ENCODE results near the gene GOT1. TPM values are rescaled to one million over a fixed set of nuclear protein-coding genes. Genes with fewer than 3 reads are reported as not detected.

The GOT1 gene
- total RNA-seq, 1 experiment from 2014 or later, result 163 TPM

- peaks cover 21% of the 10 kb centered on the region for H3K4me1 Mint-ChIP-seq (ENCODE audit: insufficient read depth, unreplicated experiment)
- CTCF ChIA-PET, result interaction anchor here (0.7 to 15.9 kb wide), 4 partner anchors 38 to 330 kb away, joined by 3 to 338 read pairs (median 6); partner anchors contain the start of gene SLC25A28
- no peaks in the 10 kb centered on the region for H3K27me3 Mint-ChIP-seq (ENCODE audit: insufficient read depth, unreplicated experiment)
- H3K9me3 Mint-ChIP-seq (ENCODE audit: unreplicated experiment), result no peaks in the 10 kb centered on the region
- intact Hi-C loops (cut with micrococcal nuclease), result loop anchor here (5.0 kb wide), 1 partner anchor 283 kb away; no protein-coding TSS in a partner anchor
- peak overlapping the region; percentile 93 for H3K27ac Mint-ChIP-seq (ENCODE audit: low read depth, unreplicated experiment)
- H3K36me3 Mint-ChIP-seq (ENCODE audit: insufficient read depth, unreplicated experiment), result peaks cover 16% of the 10 kb centered on the region
- DNase-seq (ENCODE audit: unreplicated experiment), result no peak
- peak overlapping the region; percentile 97 for H3K4me3 Mint-ChIP-seq (ENCODE audit: unreplicated experiment)
- BruUV-seq (replicated peaks), result no TSS peak
- POLR2A ChIA-PET, result interaction anchor here (0.6 to 9.7 kb wide), 14 partner anchors 9 to 1693 kb away, joined by 3 to 283 read pairs (median 8); partner anchors contain the start of genes COX15, CUTC, ENTPD7 and SLC25A28
- TF ChIP-seq, protein P1, sequence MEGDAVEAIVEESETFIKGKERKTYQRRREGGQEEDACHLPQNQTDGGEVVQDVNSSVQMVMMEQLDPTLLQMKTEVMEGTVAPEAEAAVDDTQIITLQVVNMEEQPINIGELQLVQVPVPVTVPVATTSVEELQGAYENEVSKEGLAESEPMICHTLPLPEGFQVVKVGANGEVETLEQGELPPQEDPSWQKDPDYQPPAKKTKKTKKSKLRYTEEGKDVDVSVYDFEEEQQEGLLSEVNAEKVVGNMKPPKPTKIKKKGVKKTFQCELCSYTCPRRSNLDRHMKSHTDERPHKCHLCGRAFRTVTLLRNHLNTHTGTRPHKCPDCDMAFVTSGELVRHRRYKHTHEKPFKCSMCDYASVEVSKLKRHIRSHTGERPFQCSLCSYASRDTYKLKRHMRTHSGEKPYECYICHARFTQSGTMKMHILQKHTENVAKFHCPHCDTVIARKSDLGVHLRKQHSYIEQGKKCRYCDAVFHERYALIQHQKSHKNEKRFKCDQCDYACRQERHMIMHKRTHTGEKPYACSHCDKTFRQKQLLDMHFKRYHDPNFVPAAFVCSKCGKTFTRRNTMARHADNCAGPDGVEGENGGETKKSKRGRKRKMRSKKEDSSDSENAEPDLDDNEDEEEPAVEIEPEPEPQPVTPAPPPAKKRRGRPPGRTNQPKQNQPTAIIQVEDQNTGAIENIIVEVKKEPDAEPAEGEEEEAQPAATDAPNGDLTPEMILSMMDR (IDR thresholded peaks at IDR 0.05; ENCODE audit: unreplicated experiment), result no peak
Observed at GRCh38 chr10:99429517-99430095, 818 bp downstream of the GOT1 start.

DNA sequence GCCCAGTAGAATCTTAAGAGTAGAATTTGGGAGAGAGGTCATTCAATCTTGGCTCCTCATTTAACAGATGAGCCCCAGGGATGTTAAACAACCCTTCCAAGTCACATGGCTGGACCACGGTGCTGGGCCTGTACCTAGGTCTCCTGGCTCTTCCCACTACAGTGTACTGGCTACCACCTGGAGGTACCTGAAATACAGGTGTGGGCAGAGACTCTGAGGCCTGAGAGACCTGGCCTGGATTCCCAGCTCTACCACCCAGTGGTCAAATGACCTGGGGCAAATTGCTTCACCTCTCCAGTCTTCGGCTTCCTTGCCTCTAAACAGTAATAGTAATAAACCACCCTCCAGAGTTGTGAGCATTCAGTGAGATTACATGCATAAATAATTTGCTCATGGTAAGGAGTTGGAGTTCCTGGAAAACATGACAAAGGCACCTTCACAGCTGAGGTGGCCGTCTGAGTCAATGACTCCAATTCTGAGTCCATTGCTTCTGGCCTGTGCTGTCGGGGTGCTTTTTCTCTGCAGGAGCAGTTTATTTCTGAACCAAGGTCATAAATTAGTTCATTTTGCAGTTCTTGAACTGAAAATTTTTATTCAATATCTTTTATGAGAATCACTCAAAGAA lies 2.7 kb downstream of the GOT1 start:
- H3K27me3 Mint-ChIP-seq (ENCODE audit: insufficient read depth, unreplicated experiment), result no peaks in the 10 kb centered on the region
- CTCF ChIA-PET, result interaction anchor here (3.0 to 15.9 kb wide), 2 partner anchors 8 to 186 kb away, joined by 16 to 338 read pairs; partner anchors contain the start of gene SLC25A28
- no peak overlapping the region for H3K27ac Mint-ChIP-seq (ENCODE audit: low read depth, unreplicated experiment)
- no peaks in the 10 kb centered on the region for H3K9me3 Mint-ChIP-seq (ENCODE audit: unreplicated experiment)
- H3K36me3 Mint-ChIP-seq (ENCODE audit: insufficient read depth, unreplicated experiment), result peaks cover 19% of the 10 kb centered on the region
- no peak overlapping the region for H3K4me3 Mint-ChIP-seq (ENCODE audit: unreplicated experiment)
- POLR2A ChIA-PET, result interaction anchor here (0.6 to 9.7 kb wide), 2 partner anchors 163 to 188 kb away, joined by 3 to 283 read pairs; partner anchors contain the start of gene SLC25A28
- H3K4me1 Mint-ChIP-seq (ENCODE audit: insufficient read depth, unreplicated experiment), result peaks cover 17% of the 10 kb centered on the region
- intact Hi-C loops (cut with micrococcal nuclease), result no loop called here
- BruUV-seq (replicated peaks), result no TSS peak
- TF ChIP-seq, protein P1 (IDR thresholded peaks at IDR 0.05; ENCODE audit: unreplicated experiment), result no peak
- no peak for DNase-seq (ENCODE audit: unreplicated experiment)

GRCh38 chr10:99426689-99427088 lies 3.7 kb downstream of the GOT1 start:
- H3K27ac Mint-ChIP-seq (ENCODE audit: low read depth, unreplicated experiment), result no peak overlapping the region
- H3K27me3 Mint-ChIP-seq (ENCODE audit: insufficient read depth, unreplicated experiment), result no peaks in the 10 kb centered on the region
- ChIA-PET POLR2A (no interaction called here), CTCF (interaction anchor here (0.6 to 3.0 kb wide), 8 partner anchors 9 to 285 kb away, joined by 3 to 16 read pairs (median 3); no protein-coding TSS in a partner anchor)
- intact Hi-C loops (cut with micrococcal nuclease), result no loop called here
- H3K4me1 Mint-ChIP-seq (ENCODE audit: insufficient read depth, unreplicated experiment), result peaks cover 17% of the 10 kb centered on the region
- BruUV-seq (replicated peaks), result no TSS peak
- TF ChIP-seq, protein P1 (IDR thresholded peaks at IDR 0.05; ENCODE audit: unreplicated experiment), result no peak
- H3K36me3 Mint-ChIP-seq (ENCODE audit: insufficient read depth, unreplicated experiment), result peaks cover 26% of the 10 kb centered on the region
- DNase-seq (ENCODE audit: unreplicated experiment), result no peak
- no peaks in the 10 kb centered on the region for H3K9me3 Mint-ChIP-seq (ENCODE audit: unreplicated experiment)
- H3K4me3 Mint-ChIP-seq (ENCODE audit: unreplicated experiment), result no peak overlapping the region

GRCh38 chr10:99425204-99425603 lies 5.2 kb downstream of the GOT1 start:
- intact Hi-C loops (cut with micrococcal nuclease), result no loop called here
- CTCF ChIA-PET, result interaction anchor here (0.6 to 3.0 kb wide), 4 partner anchors 11 to 187 kb away, joined by 3 to 16 read pairs (median 3); no protein-coding TSS in a partner anchor
- no TSS peak for BruUV-seq (replicated peaks)
- POLR2A ChIA-PET, result no interaction called here
- no peak for DNase-seq (ENCODE audit: unreplicated experiment)
- no peak overlapping the region for H3K4me3 Mint-ChIP-seq (ENCODE audit: unreplicated experiment)
- TF ChIP-seq, protein P1 (IDR thresholded peaks at IDR 0.05; ENCODE audit: unreplicated experiment), result no peak
- H3K27ac Mint-ChIP-seq (ENCODE audit: low read depth, unreplicated experiment), result no peak overlapping the region
- H3K9me3 Mint-ChIP-seq (ENCODE audit: unreplicated experiment), result no peaks in the 10 kb centered on the region
- peaks cover 17% of the 10 kb centered on the region for H3K4me1 Mint-ChIP-seq (ENCODE audit: insufficient read depth, unreplicated experiment)
- H3K36me3 Mint-ChIP-seq (ENCODE audit: insufficient read depth, unreplicated experiment), result peaks cover 39% of the 10 kb centered on the region
- H3K27me3 Mint-ChIP-seq (ENCODE audit: insufficient read depth, unreplicated experiment), result no peaks in the 10 kb centered on the region

Measured in MCF 10A (cell line).